KOPT-K1 (cell line): ENCODE data around the gene DMRTC2.

Experiments
- H3K27ac ChIP-seq: fragments of 200-600 bp; sonication (generic); 2 replicates; pipeline ENCODE4 v1.5.1; 2016; ENCODE audit warnings: antibody characterized with exemption, mild to moderate bottlenecking, low read depth, low read length; ENCODE audit not compliant: poor library complexity, severe bottlenecking
- H3K36me3 ChIP-seq: fragments of 200-600 bp; sonication (generic); 2 replicates; pipeline ENCODE4 v1.5.1; 2017; ENCODE audit warnings: antibody characterized with exemption, mild to moderate bottlenecking, low read length, moderate library complexity; ENCODE audit not compliant: insufficient read depth
- H3K9me3 ChIP-seq: fragments of 200-600 bp; sonication (generic); 2 replicates; pipeline ENCODE4 v1.5.1; 2017; ENCODE audit warnings: antibody characterized with exemption, low read length, mild to moderate bottlenecking; ENCODE audit not compliant: insufficient read depth, poor library complexity, severe bottlenecking

The DMRTC2 gene

GRCh38 chr19:41821003-41821735 is 23.7 kb upstream of the DMRTC2 start:
- Histone ChIP-seq H3K9me3 (no peaks in the 10 kb centered on the region), H3K36me3 (no peaks in the 10 kb centered on the region), H3K27ac (no peak overlapping the region)

GRCh38 chr19:41837981-41838708 is 6.7 kb upstream of the DMRTC2 start:
- Histone ChIP-seq H3K9me3 (no peaks in the 10 kb centered on the region), H3K36me3 (no peaks in the 10 kb centered on the region), H3K27ac (no peak overlapping the region)

- Histone ChIP-seq H3K36me3 (no peaks in the 10 kb centered on the region), H3K27ac (no peak overlapping the region), H3K9me3 (no peaks in the 10 kb centered on the region)
Observed at GRCh38 chr19:41839211-41839610, 5.6 kb upstream of the DMRTC2 start.

GRCh38 chr19:41843371-41843770 is 1.5 kb upstream of the DMRTC2 start:
- no peaks in the 10 kb centered on the region for H3K36me3 ChIP-seq
- H3K27ac ChIP-seq = no peak overlapping the region
- H3K9me3 ChIP-seq = no peaks in the 10 kb centered on the region

GRCh38 chr19:41844601-41845000 is 241 bp upstream of the DMRTC2 start, which contains the start of gene LYPD4:
TSS of gene LYPD4 (minus strand) at chr19:41844683. CDS start at chr19:41839285, 5,398 bp downstream.
- no peak within 1 kb of the TSS for H3K27ac ChIP-seq
- H3K9me3 ChIP-seq = no peaks in the 10 kb centered on the region
- no peaks in the 10 kb centered on the region for H3K36me3 ChIP-seq

- Histone ChIP-seq H3K9me3 (no peaks in the 10 kb centered on the region), H3K36me3 (no peaks in the 10 kb centered on the region), H3K27ac (no peak overlapping the region)
Observed at GRCh38 chr19:41845051-41845590, 279 bp downstream of the DMRTC2 start.

GRCh38 chr19:41847351-41848105 is 2.7 kb downstream of the DMRTC2 start:
- no peak overlapping the region for H3K27ac ChIP-seq
- no peaks in the 10 kb centered on the region for H3K36me3 ChIP-seq
- no peaks in the 10 kb centered on the region for H3K9me3 ChIP-seq

- Histone ChIP-seq H3K36me3 (no peaks in the 10 kb centered on the region), H3K9me3 (no peaks in the 10 kb centered on the region), H3K27ac (no peak overlapping the region)
Observed at GRCh38 chr19:41848666-41849065, 3.8 kb downstream of the DMRTC2 start.

- Histone ChIP-seq H3K9me3 (no peaks in the 10 kb centered on the region), H3K27ac (no peak overlapping the region), H3K36me3 (no peaks in the 10 kb centered on the region)
Observed at GRCh38 chr19:41849067-41849466, 4.2 kb downstream of the DMRTC2 start.

GRCh38 chr19:41850381-41850780 is 5.5 kb downstream of the DMRTC2 start:
- H3K27ac ChIP-seq = no peak overlapping the region
- H3K9me3 ChIP-seq = no peaks in the 10 kb centered on the region
- H3K36me3 ChIP-seq = no peaks in the 10 kb centered on the region

GRCh38 chr19:41851456-41851855 is 6.6 kb downstream of the DMRTC2 start:
- Histone ChIP-seq H3K27ac (no peak overlapping the region), H3K36me3 (no peaks in the 10 kb centered on the region), H3K9me3 (no peaks in the 10 kb centered on the region)

GRCh38 chr19:41853344-41853743 is 8.5 kb downstream of the DMRTC2 start:
- Histone ChIP-seq H3K9me3 (no peaks in the 10 kb centered on the region), H3K27ac (no peak overlapping the region), H3K36me3 (no peaks in the 10 kb centered on the region)

- Histone ChIP-seq H3K36me3 (no peaks in the 10 kb centered on the region), H3K27ac (no peak overlapping the region), H3K9me3 (no peaks in the 10 kb centered on the region)
Observed at GRCh38 chr19:41853768-41854167, 8.9 kb downstream of the DMRTC2 start.

- Histone ChIP-seq H3K27ac (no peak overlapping the region), H3K9me3 (no peaks in the 10 kb centered on the region), H3K36me3 (peaks cover 37% of the 10 kb centered on the region)
Observed at GRCh38 chr19:41859213-41859617, 14.4 kb downstream of the DMRTC2 start.
